Urothelium cell line (cell line): ENCODE data around the gene OSBPL10.

Experiments used
- DNase-seq: peaks from one replicate; pipeline ENCODE4 v3.0.0; 2011; ENCODE audit warnings: low spot score, mixed read lengths
- FAIRE-seq: peaks from 2 replicates; lab custom pipeline; 2011; peaks lifted over from hg19 to GRCh38; lab: Jason Lieb, UNC

OSBPL10 gene

DNA sequence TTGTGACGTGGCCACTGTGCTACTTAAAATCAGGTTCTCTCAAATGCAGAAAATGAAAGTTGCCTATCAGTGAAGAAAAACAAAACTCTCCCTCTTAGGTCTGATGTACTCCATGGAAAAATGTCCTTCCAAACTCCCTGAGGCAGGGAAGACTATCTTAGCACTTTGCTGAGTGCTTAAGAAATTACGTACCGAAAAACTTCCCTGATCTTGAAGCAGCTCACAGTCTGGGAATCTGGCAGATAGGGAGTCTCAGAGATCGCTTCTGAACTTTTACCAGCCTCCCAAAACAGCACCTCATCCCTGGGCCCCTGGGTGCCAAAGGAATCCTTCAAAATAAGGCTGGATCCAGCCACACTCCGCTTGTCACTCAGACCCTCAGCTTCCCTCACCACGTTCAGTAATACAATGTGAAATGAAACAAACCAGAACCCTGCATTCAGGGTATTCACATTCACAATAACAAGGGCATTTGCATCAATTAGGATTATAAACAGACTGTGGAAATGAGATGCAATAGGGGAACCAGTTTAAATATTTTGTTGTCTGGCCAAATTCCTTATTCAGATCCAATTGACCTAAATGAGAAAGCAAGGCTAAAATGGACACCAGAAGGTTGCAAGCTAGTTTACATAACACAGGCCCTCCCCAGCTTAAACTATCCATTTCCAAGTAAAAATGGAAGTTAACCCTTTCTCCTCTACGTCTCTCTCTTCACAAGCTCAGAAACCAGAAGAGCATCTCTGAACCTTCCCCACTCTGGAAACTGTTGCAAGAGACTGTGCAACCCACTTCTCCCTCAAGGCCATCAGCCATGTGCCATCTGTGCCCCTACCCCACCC is 20.9 kb downstream of the OSBPL10 start:
- FAIRE-seq (peak; percentile 13), DNase-seq (no peak)

DNA sequence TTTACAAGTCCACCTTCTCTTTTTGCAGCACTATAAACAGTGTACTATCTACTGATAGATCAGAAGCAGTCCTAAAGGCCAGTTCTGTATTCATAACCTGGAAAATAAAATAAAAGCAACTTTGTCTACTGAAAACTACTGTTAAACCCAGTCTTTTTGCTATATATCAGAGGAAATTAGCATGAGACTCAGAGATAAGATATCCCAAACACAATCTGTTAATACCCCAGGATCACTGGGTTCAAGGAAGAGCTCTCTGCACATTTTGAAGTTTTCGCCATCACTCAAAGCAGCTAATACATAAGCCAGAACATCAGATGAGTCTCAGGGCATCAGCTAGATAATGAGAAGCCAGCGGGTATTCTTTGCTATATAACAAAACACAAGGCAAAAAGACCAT is 21.8 kb downstream of the OSBPL10 start:
- FAIRE-seq (no peak), DNase-seq (no peak)

DNA sequence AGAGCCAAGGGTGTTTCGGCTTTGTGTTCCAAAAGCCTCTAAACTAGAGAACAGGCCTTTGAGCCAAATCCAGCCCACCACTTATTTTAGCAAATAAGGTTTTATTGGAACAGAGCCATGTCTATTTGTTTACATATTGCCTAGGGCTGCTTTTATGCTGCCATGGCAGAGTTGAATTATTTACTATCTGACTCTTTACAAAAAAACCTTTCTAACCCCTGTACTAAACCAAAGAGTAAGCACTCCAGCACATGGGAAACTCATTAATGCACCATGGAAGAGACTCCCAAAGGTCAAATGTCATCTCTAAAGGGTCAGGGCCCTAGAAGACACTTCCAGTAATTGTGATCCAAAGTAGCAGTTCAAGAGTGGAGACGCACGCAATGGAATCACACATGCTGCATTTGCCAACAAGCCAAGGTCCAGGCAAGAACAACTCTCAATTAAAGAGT is 22.3 kb downstream of the OSBPL10 start:
- FAIRE-seq: no peak

DNA sequence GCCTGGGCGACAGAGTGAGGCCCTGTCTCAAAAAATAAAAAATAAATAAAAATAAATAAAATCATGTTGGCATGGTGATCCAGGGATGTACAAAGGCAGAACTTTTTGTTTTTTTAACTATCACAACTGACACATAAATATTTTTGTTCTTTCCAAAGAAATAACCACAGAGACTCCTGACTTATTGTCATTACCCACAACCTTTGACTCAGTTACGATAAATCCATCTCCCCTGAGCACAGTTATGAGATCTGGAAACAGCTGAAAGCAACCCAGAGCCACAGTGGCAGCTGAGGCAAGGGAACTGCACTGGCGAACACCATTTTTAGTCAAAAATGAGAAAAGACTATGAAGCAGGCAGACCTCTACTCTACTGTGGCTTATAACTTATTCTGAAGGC is 24.0 kb downstream of the OSBPL10 start:
- DNase-seq (no peak), FAIRE-seq (no peak)

More for the DNA sequence above, 22.3 kb downstream of the OSBPL10 start:
- no peak for DNase-seq

DNA sequence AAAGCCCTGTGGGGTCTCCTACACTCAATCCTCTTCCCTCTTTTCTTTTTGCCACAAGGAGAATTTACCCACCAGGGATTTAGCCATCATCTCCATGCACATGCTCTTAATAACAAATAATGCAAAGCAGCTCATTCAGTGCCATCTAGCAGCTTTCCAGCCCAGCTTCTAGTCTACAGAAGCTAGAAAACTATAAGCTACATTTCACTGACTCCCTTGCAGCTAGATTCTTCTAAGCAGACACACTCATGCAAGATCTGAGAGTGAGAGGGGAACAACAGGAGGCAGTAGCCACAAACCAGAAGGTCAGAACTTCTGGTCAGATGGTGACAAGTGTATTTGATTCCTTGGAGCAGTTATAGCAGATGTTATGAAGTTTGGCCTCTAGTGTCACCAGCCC is 25.5 kb downstream of the OSBPL10 start:
- no peak for FAIRE-seq
- no peak for DNase-seq

DNA sequence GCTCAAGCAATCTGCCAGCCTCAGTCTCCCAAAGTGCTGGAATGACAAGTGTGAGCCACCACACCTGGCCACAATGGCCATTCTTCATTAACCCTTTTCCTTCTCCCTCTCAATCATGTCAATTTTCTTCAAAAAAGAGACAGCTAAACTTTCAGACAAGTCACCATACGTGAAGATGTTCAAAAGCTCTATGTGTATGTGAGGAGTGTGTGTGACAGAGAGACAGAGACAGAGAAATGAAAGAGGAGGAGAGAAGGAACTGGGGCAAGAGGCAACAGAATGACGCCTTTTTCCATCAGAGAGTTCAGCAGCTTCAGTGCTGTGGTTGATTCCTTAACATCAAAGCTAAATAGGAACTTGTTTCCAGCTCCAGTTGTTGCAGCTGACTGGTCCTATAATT is 27.4 kb downstream of the OSBPL10 start:
- DNase-seq: no peak
- FAIRE-seq: no peak

DNA sequence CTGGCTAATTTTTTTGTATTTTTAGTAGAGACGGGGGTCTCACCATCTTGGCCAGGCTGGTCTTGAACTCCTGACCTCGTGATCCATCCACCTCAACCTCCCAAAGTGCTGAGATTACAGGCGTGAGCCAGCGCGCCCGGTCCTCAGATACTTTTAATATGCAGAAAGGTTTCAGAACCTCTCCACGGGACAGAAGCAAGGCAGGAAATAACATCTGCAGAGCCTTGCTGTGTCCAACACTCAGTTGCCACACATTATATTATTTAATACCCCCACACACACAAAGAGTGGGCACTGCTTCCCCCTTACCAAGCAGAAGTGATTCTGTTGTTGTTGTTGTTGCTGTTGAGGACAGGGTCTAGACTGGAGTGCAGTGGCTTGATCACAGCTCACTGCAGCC is 28.0 kb downstream of the OSBPL10 start:
- no peak for DNase-seq
- no peak for FAIRE-seq

DNA sequence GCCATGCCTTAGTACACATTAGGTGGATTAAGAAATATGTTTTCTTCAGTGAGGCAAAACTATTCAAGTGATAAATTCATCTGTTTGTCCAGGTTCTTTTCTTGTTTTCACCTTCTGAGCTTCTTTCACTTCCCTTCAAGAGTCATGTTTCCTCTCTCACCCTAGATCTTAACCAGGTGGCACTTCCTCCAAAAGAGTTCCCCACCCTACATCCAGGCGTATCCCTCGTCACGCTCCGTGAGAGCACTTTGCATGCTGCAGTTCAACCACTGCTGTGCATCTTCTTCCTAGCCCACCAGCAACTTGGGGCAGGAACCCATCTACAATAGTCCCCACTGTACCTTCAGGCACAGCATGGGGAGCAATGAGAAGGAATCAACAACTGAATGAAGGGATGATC is 28.9 kb downstream of the OSBPL10 start:
- FAIRE-seq: peak; percentile 37
- no peak for DNase-seq

DNA sequence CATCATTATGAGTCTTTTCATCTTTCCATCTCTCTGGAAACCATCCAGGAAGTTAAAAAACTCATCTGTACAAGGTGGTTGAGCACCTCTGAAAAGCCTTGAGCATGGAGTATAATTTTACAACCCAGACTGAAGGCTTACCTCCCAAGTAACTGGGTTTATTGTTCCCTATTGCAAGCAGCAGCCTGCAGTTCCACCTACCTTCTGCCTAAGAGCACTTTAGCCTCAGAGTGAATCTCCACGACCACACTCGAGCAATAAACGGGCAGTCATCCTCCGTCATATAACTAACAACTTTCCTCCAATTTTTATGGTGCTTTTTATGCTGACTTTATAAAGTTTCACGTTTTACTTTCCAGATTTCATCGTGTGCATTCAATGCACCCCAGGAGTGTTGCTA is 32.8 kb downstream of the OSBPL10 start:
- FAIRE-seq: no peak
- no peak for DNase-seq

DNA sequence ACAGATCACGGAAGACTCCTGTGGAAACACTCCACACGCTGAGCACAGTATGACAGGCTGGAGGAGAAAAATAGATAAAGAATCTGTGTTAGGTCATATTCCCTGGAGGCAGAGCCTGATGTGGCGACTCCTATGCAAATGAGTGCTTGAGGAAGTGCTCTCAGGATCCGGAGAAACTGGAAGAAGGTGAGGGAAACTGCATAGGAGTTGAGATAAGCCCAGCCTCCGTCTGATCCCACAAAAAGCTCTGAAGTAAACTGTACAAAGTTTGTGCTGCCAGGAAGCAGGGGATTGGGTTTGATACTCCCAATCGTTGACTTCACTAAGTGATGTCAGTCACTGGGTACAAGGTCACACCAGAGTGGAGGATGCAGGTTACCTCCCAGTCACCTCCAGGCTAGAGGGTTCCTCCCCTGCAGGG is 33.4 kb downstream of the OSBPL10 start:
- DNase-seq: no peak

DNA sequence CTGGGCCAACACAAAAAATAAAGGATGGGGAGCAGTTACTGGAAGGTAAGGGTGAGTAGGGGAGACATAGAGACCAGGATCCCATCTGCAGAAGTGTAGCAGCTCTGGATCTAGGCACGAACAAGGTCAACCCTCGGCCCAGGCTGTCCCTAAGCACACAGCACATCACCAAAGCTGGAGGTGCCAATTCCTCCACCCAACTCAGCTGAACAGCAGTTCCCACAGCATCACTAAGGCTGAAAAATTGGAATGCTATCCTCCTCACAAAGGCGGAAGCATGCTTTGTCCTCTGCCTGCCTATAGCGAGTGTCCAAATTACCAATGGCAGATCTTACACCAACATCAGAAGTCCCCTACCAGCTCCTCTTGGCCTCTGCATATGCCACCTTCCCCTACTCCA is 33.9 kb downstream of the OSBPL10 start:
- no peak for FAIRE-seq
- DNase-seq: no peak

More for the DNA sequence above, 33.4 kb downstream of the OSBPL10 start:
- no peak for FAIRE-seq

DNA sequence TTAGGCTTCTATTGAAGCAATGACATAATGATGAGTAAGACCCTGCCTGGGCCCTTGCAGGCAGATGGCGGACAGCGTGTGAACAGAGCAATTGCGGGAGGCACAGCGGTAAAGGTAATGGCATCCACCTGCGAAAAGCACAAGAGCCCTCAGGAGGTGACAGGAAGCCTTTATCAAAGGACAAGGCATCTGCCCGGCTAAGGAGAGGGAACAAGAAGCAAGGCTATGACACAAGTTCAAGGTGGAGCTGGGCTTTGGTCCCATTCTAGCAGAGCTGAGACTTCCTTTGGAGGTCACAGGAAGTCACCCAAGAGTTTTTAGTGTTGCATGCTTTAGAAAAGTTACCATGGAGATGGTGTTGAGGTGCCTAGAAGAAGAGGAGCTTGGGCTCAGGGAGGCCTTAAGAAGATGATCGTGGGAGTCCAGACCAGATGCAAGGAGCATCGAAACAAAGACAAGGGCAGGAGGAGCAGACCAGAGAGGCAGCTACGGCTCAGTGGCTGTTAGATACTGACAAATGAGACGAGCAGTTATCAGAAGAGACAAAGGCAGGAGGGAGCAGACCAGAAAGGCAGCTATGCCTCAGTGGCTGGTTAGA is 34.5 kb downstream of the OSBPL10 start:
- DNase-seq: no peak
- FAIRE-seq: no peak

DNA sequence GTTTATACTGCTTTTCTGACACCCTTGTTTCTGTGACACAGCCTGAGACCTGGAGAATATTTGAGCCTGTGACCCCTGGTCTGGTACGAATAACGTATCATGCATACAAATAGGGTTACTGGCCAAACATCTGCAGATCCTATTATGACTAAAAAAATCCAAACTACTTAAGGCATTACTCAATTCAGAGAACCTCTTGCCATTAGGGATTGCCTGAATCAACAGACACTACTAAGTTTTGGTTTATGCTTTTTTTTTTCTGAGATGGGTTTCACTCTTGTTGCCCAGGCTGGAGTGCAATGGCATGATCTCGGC is 35.4 kb downstream of the OSBPL10 start:
- DNase-seq (no peak), FAIRE-seq (no peak)

DNA sequence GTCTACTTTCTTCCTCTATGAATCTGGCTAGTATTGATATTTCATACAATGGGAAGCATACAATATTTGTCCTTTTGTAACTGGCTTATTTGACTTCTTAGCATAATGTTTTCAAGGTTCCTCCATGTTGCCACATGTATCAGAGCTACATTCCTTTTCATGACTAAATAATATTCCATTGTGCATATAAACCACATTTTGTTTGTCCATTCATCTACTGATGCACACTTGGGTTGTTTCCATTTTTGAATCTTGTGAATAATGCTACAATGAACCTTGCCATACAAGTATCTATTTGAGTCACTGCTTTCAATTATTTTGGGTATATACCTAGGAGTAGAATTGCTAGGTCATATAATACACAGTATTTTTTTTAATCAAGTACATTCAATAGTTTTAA is 38.0 kb downstream of the OSBPL10 start:
- DNase-seq: no peak
- FAIRE-seq: no peak

DNA sequence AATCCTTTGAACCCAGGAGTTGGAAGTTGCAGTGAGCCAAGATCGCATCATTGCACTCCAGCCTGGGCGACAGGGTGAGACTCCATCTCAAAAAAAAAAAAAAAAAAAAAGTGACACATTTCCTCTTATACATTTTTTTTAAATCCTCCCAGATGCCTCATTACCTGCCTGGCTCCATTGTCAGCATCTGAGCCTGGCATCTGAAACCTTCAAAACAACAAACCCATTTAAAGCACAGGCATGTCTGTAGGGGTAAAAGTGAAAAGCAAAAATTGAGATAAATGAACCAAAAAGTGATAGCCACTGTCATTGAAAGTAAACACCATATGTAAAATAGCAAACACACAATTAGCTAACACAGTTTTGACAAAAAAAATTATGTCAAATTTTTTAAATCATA is 38.6 kb downstream of the OSBPL10 start:
- FAIRE-seq (no peak), DNase-seq (no peak)

DNA sequence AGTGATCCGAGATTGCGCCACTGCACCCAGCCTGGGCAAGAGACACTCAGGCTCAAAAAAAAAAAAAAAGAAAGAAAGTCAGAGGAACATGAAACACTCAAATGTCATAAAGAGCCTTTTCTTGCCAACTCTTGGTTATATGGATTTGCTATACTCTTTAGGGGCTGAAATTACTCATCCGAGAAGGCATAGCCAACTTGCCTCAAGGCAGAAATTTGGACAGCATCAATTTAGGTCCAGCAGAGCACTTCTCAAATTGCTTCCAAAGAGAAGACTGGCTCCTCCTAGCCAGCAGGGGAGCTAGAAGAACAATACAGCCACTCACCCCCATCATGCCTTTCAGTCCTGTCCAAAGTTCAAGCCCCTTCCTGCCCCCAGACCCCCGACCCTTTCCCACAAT is 43.8 kb downstream of the OSBPL10 start:
- DNase-seq (no peak), FAIRE-seq (no peak)

DNA sequence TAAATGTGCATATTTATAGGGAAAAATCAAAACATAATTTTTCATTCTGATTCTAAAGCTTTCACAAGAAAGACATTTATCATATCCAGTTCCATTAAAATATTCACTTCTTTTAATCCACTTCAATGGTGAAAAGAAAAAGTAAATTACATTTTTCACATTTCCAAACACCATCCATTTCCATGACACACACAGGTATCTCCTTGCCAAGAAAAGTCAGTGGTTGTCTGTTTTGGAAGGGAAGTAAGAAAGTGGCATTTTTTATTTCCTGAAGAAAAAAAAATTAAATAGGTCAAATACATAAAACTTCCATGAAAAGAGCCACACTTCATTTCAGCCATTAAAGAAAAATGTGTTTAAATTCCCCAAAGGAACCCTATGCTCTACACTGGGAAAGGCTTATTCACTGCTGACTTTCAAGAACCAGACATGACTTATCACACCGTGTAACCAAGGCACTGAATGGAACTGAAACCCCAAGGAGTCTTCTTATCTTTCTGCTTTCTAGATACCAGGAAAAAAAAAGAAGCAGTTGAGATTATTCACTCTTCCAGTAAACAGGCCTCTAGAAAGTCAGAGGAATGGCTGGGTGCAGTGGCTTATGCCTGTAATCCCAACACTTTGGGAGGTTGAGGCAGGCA is 44.5 kb downstream of the OSBPL10 start:
- FAIRE-seq (no peak), DNase-seq (no peak)

DNA sequence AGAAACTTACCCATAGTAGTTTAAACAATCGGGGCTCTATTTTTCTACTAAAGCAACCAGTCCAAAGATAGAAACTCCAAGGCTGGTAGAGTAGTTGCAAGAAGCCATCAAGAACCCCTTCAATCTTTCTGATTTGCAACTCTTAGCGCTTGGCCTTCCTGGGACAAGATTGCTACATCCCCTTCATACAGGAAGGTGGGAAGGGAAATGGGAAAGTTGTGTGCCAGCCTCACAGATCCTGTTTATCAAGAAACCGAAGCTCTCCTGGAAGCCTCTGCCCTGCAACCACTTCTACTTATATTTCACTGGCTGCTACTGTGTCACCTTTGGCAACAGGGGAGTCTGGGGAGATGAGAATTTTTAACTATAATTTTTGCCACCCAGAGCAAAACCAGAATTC is 46.2 kb downstream of the OSBPL10 start:
- FAIRE-seq (no peak), DNase-seq (no peak)

DNA sequence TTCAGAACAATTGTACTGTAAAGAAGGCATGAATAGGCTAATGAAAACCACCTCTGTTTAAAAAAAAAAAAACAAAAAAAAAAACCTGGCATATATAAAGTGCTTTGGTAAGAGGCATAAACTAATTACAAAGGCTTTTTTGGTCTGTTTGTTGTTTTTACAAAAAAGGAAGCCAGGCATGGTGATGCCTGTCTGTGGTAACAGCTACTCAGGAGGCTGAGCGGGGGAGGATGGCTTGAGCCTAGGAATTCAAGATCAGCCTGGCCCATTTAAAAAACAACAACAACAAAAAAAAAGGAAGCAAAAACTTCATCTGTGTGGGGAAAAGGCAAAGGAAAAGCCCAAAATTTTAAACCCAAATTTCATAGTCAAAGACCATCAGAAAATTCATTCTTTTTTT is 47.0 kb downstream of the OSBPL10 start:
- DNase-seq (no peak), FAIRE-seq (no peak)

DNA sequence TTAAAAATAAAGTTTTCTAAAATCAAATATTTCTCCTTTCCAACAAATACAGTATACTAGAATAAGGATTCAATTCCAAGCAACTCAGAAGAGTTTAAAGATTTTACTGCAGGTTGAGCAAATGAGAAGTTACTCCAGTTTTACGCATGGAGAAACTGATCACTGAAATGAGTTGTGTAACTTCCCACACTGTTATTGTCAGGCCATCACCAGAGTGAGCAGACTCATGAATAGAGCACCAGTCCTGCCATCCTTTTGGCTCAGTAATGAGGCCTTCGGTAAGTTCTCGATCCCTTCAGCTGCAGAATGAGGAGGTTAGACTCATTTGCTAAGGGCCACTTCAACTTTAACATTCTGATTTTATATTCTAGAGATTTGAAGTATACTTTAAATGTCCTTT is 48.1 kb downstream of the OSBPL10 start:
- DNase-seq (no peak), FAIRE-seq (no peak)

DNA sequence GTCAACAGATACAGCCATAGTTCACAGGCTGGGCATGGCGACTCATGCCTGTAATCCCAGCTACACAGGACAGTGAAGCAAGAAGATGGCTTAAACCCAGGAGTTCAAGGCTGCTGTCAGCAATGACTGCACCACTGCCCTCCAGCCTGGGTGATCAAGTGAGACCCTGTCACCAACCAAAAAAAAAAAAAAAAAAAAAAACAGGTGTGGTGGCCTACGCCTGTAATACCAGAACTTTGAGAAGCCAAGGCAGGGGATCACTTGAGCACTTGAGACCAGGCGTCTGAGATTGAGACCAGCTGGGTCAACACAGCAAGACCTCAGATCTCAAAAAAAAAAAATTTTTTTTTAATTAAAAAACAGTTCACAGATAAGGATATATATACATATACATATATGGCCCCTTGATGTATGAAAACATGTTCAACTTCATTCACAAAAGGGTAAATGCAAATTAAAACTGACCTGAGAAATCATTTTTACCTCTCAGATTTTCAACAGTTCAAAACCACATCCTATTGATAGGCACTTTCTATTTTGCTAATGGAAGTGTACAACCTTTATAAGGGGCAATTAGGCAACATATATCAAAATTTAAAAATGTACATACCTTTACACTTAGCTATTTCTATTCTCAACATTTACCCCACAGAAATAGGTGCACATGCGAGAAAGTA is 51.1 kb downstream of the OSBPL10 start:
- no peak for FAIRE-seq
- no peak for DNase-seq

DNA sequence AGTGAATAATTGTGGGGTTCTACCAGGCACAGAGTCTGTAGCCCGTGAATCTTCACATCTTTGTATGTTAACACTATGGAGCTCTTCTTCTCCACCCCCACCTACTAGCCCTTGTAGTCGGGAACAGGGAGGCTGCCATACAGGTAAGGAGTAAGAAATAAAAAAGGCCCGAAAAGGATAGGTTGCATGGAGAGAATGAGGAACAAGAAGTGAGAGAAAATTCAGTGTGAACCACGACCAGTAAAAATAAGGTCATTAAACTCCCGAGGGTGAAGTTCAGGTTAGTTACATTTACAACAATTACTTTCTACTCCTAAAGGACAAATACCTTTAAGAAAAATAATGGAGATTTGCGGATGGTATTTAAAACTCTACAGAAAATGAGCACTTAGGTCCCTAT is 53.3 kb downstream of the OSBPL10 start:
- FAIRE-seq (no peak), DNase-seq (no peak)
